ENCODE results near the gene ZNF700.

GRCh38 chr19:11887234-11887610, 37.7 kb upstream of the ZNF700 start:
- TF ChIP-seq, protein P1, sequence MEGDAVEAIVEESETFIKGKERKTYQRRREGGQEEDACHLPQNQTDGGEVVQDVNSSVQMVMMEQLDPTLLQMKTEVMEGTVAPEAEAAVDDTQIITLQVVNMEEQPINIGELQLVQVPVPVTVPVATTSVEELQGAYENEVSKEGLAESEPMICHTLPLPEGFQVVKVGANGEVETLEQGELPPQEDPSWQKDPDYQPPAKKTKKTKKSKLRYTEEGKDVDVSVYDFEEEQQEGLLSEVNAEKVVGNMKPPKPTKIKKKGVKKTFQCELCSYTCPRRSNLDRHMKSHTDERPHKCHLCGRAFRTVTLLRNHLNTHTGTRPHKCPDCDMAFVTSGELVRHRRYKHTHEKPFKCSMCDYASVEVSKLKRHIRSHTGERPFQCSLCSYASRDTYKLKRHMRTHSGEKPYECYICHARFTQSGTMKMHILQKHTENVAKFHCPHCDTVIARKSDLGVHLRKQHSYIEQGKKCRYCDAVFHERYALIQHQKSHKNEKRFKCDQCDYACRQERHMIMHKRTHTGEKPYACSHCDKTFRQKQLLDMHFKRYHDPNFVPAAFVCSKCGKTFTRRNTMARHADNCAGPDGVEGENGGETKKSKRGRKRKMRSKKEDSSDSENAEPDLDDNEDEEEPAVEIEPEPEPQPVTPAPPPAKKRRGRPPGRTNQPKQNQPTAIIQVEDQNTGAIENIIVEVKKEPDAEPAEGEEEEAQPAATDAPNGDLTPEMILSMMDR (tag by site-specific recombination; IDR thresholded peaks at IDR 0.05): no peak
- TF ChIP-seq SP2 (tag by site-specific recombination; IDR thresholded peaks at IDR 0.05) (no peak), ZBTB1 (tag by site-specific recombination; IDR thresholded peaks at IDR 0.05) (no peak), GLI2 (tag by site-specific recombination; IDR thresholded peaks at IDR 0.05; ENCODE audit: borderline replicate concordance, low read depth) (no peak), ZNF510 (tag by site-specific recombination; IDR thresholded peaks at IDR 0.05; ENCODE audit: insufficient replicate concordance) (no peak), KLF9 (tag by site-specific recombination; IDR thresholded peaks at IDR 0.05; ENCODE audit: low read depth) (no peak), ZNF274 (IDR thresholded peaks at IDR 0.05; ENCODE audit: low read length) (no peak), ZNF274 (tag by site-specific recombination; IDR thresholded peaks at IDR 0.05; ENCODE audit: borderline replicate concordance) (no peak)
- TF ChIP-seq, protein P2, sequence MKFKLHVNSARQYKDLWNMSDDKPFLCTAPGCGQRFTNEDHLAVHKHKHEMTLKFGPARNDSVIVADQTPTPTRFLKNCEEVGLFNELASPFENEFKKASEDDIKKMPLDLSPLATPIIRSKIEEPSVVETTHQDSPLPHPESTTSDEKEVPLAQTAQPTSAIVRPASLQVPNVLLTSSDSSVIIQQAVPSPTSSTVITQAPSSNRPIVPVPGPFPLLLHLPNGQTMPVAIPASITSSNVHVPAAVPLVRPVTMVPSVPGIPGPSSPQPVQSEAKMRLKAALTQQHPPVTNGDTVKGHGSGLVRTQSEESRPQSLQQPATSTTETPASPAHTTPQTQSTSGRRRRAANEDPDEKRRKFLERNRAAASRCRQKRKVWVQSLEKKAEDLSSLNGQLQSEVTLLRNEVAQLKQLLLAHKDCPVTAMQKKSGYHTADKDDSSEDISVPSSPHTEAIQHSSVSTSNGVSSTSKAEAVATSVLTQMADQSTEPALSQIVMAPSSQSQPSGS (tag by site-specific recombination; IDR thresholded peaks at IDR 0.05; ENCODE audit: low read depth): no peak
